Stimulated activated naive CD4-positive, alpha-beta T cell (primary cell): ENCODE results near the gene MNX1.

Experiments
- DNase-seq, 6 experiments: peaks; one replicate each; lab custom pipeline; 2025; lab: John Stamatoyannopoulos, UW

MNX1 gene

DNA sequence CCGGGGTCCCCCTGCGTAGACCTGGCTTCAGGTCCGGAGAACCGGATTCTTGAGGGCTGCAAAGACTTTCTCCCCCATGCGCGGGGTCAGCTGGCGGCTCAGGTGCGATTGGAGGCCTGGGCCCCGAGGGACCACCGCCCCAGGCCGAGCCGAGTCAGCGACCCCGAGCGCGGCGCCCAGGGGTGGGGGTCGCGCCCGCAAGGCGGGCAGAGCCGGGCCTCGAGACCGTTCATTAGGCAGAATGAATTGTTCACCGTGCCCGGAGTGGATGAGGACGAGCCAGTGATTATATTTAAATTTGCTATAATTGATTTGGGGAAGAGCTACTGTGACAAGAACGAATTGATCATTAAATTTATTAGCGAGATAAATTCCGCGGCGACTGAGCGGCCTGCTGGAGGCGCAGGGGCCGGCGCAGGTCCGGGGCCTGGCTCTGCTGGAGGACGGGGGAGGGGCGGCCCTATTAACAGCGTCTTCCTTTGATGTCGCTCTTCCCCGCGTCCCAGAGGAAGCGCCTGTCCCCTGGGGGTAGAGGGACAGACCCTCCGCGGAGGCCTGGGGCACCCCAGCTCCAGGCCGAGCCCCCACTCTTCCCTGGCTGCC lies 7.5 kb downstream of the MNX1 start:
- DNase-seq = no peak

DNA sequence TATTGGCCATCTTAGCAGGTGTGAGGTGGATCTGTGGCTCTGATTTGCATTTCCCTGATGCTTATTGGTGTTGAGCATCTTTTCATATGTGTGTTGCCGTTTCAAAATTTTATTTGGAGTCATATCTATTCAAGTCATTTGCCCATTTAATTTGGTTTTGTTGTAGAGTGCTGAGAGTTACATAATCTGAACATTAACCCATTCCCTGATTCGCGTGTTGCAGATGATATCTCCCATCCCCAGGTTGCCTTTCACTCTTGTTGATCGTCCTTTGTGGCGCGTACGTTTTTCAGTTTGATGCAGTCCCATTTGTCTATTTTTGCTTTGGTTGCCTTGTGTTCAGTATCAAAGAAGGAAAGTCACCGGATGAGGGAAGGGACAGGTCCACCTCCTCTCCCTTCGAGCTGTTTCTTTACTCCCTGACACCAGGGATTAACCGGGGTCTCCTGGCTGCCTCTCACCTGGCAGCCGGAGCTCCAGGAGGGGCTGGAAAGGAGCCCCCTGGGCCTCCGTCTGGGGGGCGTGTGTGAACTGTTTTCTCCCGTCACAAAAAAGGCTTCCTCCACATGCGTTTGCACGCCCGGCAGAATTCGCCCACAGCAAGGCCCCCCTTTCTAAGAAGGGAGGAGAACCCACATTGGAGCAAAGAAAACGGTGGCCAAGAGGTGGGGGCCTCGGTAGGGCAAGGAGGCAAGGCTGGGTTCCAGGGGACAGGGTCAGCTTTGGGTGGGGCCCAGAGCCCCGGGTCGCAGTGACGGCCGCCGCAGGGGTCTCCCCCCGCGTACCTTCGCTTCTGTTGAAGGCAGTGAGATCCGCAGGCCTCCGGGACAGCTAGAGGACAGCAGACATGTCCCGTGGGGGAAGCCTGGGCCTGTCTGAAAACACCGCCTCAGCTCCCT lies 8.3 kb downstream of the MNX1 start:
- no peak for DNase-seq

DNA sequence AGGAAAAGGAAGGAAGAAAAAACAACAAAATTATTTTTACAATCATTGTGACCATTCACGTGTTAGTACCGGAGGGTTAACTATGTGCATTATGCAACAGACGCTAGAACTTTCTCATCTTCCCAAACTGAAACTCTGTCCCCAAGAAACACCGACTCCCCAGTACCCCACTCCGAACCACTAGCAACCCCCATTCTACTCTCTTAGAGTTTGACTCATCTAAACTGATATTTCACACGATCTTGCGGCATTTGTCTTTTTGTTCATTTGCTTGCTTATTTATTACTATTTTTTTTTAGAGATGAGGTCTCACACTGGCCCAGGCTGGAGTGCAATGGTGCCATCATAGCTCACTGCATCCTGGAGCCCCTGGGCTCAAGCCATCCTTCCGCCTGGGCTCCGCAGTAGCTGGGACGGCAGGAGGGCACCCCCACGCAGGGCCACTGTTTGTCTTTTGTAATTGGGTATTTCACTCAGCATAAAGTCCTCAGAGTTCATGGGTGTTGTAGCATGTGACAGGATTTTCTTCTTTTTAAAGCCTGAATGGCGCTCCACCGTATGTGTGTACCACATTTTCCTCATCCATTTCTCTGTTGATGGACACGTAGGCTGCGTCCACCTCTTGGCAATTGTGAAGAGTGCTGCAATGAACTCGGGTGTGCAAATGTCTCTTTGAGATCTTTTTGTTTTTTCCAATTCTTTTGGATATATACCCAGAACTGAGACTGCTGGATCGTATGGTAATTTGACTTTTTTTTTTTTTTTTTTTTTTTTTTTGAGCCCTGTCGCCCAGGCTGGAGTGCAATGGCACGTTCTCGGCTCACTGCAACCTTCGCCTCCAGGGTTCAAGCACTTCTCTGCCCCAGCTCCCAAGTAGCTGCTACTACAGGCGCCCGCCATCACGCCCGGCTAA lies 9.5 kb downstream of the MNX1 start:
- DNase-seq = no peak

DNA sequence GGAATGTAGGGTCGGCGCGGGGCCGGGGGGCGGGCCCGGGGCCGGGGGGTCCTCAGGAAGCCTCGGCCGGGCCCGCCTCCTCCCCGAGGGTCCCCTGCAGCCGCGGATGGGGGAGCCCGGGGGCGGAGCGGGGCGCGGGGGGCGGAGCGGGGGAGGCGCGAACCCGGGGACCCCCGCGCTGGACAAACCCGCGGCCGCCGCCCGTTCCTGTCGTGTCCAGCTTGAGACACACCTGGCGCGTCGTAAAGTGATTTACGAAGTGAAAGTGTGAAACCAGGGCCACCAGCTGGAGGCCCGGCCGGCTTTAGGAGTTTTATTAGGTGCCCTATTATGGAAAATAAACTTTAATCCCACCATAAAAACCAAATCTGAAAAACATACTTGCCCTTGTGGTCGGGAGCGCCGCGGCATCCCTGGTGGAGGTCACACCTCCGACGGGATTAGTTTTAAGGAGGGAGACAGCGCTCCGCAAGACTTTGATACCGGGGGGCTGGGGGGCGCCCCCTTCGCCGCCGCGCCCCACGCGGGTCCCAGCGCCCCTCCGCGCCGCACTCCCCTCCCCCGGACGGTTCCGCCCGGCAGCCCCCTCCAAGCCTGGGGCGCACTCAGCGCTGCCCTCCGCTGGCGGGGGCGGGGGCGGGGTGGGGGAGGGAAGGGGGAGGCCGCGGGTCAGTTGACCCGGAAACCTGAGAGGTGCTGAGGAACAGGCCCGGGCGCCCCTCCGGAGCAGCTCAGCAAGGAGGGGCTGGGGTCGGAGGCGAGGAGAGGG lies 10.3 kb downstream of the MNX1 start:
- no peak for DNase-seq

DNA sequence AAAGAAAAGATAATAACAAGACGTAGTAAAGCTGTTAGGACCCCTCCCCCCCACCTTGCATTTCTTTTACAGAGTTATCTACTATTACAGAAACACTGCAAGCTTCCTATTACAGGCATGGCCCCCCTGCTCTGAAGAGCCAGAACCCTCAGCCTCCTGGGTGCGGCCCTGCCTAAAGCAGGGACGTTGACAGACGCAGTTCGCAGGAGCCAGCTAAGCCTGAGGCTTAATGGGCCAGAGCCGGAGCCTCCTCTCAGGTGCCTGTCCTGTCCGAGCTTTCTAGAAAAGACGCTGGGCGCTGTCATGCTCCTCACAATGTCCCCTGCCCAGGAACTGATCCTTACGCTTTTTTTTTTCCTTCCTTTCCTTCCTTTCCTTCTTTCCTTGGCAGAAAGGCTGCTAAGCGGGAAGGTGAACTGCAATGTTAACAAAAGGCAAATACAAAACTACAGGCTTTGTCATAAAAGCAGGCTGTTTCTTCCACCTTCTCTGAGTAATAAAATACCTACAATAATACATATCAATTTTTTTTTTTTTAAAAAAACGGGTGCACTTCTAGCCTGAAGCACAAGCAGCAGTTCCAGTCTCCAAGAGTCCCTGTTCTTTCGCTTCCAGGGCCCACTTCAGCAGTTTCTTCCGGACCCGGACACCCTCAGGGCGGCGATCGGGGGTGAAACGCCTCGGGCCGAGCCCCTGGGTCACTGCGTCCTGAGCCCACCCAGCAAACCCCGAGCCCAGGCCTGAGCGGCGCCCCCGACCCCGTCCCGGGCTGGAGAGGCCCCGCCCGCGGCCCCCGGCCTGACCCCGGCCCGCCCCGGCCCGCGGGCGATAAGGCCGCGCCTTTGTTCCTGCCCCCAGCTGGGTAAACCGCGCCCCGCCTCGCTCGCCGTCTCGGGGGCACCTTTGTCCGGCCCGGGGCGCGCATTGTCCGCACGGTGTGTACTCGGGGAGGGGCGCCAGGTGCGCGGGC lies 11.2 kb downstream of the MNX1 start:
- no peak for DNase-seq

DNA sequence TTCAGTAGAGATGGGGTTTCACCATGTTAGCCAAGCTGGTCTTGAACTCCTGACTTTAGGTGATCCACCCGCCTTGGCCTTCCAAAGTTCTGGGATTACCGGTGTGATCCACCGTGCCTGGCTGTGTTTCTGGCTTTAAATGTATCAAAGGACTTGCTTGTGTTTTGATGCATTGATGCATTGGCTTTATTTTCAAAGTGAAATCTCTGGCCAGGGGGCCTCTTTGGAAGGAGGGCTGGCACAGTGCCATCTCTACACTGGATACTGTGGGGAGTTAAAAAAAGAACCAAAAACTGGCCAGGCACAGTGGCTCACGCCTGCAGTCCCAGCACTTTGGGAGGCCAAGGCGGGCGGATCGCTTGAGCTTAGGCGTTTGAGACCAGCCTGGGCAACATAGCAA lies 16.0 kb downstream of the MNX1 start:
- no peak for DNase-seq

DNA sequence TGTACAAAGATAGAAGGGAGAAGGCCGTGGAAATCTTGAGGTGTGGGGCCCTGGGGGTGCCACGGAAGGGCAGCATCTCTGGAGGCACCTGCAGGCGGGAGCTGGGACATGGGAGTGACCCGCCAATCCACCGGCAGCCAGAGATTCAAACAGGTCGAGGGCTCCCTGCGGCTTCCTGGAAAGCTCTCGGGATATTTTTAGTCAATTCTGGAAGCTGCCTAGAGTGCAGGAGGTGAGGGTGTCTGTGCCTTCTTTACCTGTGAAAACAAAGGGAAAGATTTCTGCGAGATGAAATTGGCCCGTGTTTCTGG lies 16.6 kb downstream of the MNX1 start:
- no peak for DNase-seq

DNA sequence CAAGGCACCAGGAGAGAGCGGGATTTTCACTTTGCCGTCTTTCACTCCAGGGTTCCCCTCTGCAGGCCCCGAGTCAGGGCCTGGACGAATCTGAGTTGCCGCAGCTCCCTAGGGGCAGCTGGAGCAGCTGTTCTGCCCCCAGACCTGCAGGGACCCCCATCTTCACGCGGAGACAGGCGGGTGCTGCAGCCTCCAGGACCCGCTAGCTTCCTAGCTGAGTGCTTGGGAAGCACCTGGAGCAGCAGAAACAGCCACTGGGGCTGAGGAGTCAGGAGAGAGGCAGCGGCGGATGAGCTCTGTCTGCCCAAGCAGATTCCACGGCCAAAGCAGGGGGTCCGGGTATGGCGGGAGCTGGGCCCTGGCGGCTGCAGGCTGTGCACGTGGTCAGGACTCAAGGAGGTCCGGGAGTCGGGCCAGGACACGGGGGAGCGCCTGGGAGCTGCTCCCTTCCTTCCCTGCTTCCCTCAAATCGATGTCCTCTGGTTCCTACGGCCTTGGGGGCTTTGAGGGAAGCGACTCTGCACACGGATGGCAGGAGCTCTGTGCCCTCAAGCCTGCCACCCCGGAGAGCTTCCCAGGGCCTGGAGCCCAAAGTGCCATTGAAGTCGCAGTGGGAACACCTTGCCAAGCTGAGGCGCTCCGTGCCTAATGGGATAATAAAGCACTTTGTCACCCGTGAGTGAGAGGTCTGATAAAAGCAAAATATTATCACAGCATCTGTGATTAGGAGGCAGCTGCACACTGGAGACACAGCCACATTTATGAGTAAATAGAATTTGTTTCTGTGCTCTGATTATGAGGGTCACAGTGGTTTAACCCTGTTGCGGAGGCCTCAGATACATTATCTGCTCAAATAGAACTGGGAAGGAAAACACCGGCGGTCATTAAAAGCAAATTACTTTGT lies 17.2 kb downstream of the MNX1 start:
- no peak for DNase-seq

DNA sequence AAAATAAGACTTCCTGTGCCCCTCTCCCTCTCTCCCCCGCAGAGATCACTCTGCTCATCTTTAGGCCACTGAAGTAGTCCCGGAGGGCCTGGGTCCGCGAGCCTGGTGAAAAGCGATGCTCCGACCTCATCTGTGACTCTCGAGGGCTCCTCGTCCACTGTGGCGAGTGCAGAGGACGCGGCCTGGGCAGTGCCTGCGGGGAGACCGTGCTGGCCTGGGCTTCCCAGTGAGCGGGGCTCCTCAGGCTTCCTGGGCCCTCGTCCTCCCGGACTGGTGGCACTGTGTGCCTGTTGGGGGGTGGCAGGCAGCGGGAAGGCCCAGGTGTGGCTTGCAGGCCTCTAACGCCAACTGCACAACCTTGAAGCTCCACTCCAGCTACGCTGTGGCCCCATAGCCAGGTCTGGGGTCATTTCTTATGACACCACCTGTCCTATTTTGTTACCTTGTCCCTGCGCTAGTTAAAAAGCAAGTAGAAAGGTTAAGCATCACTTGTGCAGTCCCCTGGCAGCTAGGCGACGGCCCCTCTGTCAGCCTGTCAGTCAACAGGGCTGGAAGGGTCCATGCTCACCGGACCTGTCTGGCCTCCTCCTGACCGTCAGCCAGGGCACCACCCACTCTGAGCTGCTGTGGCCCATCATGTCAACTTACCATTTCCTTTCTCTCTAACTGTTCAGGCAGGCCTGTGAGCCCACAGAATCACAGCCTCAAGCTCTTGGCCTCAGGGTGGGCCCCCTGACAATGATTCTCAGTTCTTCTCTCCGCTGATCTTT lies 20.5 kb downstream of the MNX1 start:
- DNase-seq = no peak

DNA sequence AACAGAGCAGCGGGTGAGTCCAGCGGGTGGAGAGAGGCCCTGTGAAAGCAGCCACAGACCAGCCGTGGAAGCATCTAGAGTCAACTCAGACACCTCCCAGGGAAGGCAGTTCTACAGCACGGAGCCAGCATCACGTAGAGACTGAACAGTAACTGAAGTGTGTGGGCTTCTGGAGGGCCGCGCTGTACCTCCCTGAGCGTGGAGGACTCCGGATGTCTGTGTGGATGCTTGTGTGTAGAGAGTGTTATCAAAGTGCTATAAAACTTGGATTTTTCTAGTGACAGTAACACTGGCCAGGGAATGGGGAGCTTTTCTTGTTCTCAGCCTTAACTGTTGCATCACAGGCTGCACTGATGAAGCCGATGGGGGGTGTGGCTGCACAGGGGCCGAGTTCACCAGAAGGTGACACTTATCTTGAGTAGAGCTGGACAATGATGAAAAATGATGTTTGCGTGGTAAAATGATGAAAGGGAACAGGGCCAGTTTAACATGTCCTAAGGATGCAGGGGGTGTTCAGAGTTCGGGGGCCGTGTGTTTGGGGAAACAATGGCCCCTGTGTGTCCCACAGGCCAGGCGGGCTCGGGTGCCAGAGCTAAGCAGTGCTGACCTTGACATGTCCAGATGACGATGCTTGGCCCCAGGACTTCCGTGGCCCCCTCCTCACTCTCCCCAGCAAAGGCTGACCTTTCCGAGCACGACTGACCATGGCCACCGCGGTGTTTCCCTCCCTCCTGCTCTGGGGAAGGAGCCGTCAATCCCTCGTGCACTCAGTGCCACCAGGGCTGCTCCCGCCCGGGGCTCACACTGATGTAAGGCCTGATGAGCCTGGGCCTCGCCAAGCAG lies 21.9 kb downstream of the MNX1 start:
- no peak for DNase-seq

DNA sequence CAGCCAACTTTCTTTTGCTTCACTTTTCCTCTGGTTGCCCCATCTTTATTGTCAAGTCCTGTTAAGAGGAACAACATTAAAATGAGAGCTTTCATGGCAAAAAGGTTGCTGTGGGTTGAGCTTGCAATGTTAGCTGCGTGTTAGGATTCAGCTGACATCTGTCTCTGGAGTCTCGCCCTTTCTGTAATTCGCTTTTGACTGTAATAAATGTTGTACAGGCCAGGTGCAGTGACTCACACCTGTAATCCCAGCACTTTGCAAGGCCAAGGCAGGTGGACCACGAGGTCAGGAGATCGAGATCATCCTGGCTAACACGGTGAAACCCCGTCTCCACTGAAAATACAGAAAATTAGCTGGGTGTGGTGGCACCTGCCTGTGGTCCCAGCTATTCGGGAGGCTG lies 24.1 kb downstream of the MNX1 start:
- DNase-seq = no peak

DNA sequence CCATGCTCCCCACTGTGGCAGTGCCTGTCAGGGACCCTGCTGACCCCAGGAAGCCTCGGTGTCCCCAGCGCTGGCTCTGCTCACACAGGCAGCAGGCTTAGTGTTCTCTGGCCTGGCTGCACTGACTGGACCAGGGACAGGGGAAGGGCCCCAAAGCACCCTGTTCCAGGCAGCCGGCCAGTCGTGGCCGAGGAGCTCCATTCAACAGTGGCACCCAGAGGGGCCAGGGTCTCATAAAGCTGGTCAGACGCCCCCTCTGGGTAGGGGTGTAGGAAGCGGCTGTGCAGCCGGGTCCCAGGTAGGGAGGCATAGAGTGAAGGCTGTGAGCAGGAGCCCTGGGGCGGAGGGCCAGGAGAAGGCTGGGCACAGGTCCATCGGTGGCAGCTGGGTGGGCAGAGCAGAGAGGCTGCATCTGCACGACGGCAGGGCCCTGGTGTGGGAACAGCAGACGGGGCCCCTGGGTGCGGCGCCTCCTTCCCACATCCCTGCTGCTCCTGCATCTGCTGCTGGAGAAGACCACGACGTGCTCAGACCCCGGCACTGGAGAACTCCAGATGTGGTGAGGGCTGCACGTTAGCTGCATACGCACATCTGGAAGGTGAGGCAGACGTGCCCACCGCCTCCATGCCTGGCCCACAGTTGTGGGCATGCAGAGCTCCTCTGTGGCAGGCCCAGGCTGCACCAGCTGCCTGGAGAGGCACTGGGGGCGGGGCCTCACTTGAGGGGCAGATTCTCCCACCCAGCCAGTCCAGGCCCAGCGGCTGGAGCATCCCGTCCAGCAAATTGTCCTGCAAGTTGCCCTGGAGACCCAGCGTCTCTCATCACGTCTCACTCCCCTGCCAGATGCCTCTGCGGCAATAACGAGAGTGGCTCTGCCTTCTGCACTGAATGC lies 25.1 kb downstream of the MNX1 start:
- no peak for DNase-seq

DNA sequence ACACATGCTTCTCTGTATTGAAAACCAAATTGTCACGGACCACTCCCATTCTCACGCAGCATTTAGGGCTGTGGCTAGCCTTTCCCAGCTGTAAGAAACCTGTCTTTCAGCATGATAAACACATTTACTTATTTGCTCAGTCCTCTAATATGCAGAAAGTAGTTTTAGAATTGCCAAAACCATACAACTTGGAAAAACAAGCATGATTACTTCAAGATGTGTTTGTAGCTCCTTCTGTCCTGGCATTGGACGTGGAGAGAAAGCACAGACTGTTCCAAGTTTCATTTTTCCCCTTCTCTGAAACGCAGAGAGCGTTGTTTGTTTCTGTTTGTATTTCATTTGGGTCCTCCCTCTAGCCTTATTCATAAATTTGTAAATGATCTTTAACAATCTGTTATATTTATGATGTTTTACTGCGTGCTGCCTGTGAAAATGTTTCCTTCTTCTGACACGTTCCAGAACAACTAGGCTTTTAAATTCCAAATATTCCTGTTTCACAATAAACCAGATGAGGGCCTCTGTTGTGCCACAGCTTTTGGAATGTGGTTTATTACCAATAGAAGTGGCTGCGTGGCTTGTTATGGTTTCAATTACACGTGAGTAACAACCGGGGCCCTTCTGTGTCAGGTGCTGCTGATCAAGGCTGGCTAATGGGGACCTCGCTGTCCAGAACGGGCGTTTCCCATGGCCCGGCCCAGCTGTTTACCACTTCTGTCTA lies 26.1 kb downstream of the MNX1 start:
- DNase-seq = no peak

DNA sequence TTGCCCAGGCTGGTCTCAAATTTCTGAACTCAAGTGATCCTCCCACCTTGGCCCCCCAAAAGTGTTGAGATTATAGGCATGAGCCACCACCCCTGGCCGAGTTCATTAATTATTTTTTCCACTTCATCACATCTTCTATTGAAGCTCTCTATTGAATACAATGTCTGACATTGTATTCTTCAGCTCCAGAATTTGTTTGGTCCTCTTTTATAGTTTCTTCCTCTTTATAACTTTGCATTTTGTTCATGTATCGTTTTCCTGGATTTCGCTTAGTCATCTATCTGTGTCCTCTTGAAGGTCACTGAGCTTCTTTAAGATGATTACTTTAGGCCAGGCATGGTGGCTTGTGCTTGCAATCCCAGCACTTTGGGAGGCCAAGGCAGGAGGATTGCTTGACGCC lies 30.8 kb downstream of the MNX1 start:
- no peak for DNase-seq

DNA sequence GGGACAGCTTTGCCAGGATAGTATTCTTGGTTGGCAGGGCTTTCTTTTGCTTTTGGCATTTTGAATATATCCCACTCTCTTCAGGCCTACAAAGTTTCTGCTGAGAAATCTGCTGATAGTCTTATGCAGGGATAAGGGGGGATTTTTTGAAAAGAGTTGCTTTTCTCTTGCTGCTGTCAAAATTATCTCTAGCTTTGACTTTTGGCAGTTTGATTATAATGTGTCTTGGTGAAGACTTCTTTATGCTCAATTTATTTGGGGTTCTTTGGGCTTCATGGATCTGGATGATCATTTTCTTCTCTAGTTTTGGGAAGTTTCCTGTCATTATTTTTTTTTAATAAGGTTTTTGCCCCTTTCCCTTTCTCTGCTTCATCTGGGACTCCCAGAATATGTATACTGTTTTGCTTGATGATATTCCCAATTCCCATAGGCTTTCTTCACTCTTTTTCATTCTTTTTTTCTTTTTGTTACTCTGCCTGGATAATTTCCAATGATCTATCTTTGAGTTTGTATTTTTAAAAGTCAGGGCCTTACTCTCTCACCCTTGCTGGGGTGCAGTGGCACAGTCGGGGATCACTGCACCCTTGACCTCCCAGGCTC lies 31.4 kb downstream of the MNX1 start:
- DNase-seq = no peak

DNA sequence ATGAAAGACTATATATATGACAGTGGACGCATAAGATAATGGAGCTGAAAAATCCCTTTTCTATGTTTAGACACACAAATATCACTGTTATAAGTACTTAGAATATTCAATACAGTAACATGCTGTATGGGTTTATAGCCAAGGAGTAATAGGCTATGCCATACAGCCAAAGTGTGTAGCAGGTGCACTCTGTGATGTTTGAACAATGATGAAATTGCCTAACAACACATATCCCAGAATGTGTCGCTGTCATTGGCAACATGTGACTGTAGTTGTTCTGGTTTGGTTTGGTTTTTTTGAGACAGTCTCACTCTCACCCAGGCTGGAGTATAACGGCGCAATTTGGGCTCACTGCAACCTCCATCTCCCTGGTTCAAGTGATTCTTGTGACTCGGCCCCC lies 34.8 kb downstream of the MNX1 start:
- DNase-seq = no peak
